Neuronal stem cell (in vitro differentiated cells): ENCODE data around the gene PEX14.
A peak's percentile ranks its signal among the peaks of the same experiment; 100 is the strongest.

Experiments used
- DNase-seq: peaks from one replicate; pipeline ENCODE4 v3.0.0-alpha.2; 2013; ENCODE audit warnings: low spot score
- H2AFZ ChIP-seq: one replicate; pipeline ENCODE4 v1.6.1; 2013; ENCODE audit warnings: mild to moderate bottlenecking, low read length, inconsistent platforms
- H2AK5ac ChIP-seq: 2 replicates; pipeline ENCODE4 v1.6.1; 2013; ENCODE audit warnings: low read depth, mild to moderate bottlenecking, inconsistent platforms, low read length, moderate library complexity, mixed read lengths
- H2BK120ac ChIP-seq: 2 replicates; pipeline ENCODE4 v1.6.1; 2013; ENCODE audit warnings: low read depth, mild to moderate bottlenecking, inconsistent platforms, low read length, moderate library complexity, mixed read lengths
- H2BK12ac ChIP-seq: one replicate; pipeline ENCODE4 v1.6.1; 2013; ENCODE audit warnings: low read length, inconsistent platforms
- H2BK15ac ChIP-seq: 2 replicates; pipeline ENCODE4 v1.6.1; 2013; ENCODE audit warnings: mild to moderate bottlenecking, low read length, inconsistent platforms, mixed read lengths
- H2BK5ac ChIP-seq: one replicate; pipeline ENCODE4 v1.6.1; 2013; ENCODE audit warnings: inconsistent platforms, mild to moderate bottlenecking, low read length, moderate library complexity
- H3K14ac ChIP-seq: one replicate; pipeline ENCODE4 v1.6.1; 2013; ENCODE audit warnings: low read length, inconsistent platforms
- H3K18ac ChIP-seq: 2 replicates; pipeline ENCODE4 v1.6.1; 2013; ENCODE audit warnings: low read length, inconsistent platforms
- H3K23ac ChIP-seq: 2 replicates; pipeline ENCODE4 v1.6.1; 2013; ENCODE audit warnings: low read depth, mild to moderate bottlenecking, mixed read lengths, low read length, inconsistent platforms; ENCODE audit not compliant: poor library complexity
- H3K27ac ChIP-seq: replicated peaks from 3 replicates; pipeline ENCODE4 v1.5.1; 2013; ENCODE audit warnings: low read length, inconsistent platforms
- H3K27me3 ChIP-seq, 3 experiments: 2 replicates each; pipeline ENCODE4 v1.6.1; 2013; ENCODE audit warnings: low read length in 3 of 3, mild to moderate bottlenecking in 2 of 3, inconsistent platforms in 1 of 3, low read depth in 1 of 3, mixed read lengths in 1 of 3, moderate library complexity in 1 of 3; ENCODE audit not compliant: control insufficient read depth in 3 of 3, insufficient read depth in 3 of 3
- H3K36me3 ChIP-seq, 2 donors: replicated peaks in 1 of 2; 2 replicates each; pipeline ENCODE4 v1.6.1; 2013; ENCODE audit warnings: low read length in 2 of 2; ENCODE audit not compliant: control insufficient read depth in 2 of 2, insufficient read depth in 2 of 2
- H3K4ac ChIP-seq: 2 replicates; pipeline ENCODE4 v1.6.1; 2013; ENCODE audit warnings: inconsistent platforms, mild to moderate bottlenecking, low read length, moderate library complexity
- H3K4me1 ChIP-seq, 2 donors: 1 replicate in 1 of 2; 2 replicates in 1 of 2; pipeline ENCODE4 v1.6.1; 2013; ENCODE audit warnings: low read length in 2 of 2, low read depth in 1 of 2; ENCODE audit not compliant: control insufficient read depth in 2 of 2, insufficient read depth in 1 of 2
- H3K4me2 ChIP-seq: one replicate; pipeline ENCODE4 v1.6.1; 2013; ENCODE audit warnings: mild to moderate bottlenecking, low read length, inconsistent platforms; ENCODE audit not compliant: insufficient read depth, poor library complexity, severe bottlenecking
- H3K4me3 ChIP-seq, 2 donors: 2 replicates each; pipeline ENCODE4 v1.5.1; 2013; ENCODE audit warnings: low read length in 2 of 2, mild to moderate bottlenecking in 2 of 2, inconsistent platforms in 1 of 2, moderate library complexity in 1 of 2
- H3K79me1 ChIP-seq: one replicate; pipeline ENCODE4 v1.6.1; 2013; ENCODE audit warnings: low read depth, mild to moderate bottlenecking, inconsistent platforms, low read length, moderate library complexity
- H3K9ac ChIP-seq: one replicate; pipeline ENCODE4 v1.6.1; 2013; ENCODE audit warnings: mild to moderate bottlenecking, low read depth, low read length, inconsistent platforms; ENCODE audit not compliant: poor library complexity
- H3K9me3 ChIP-seq, 2 donors: replicated peaks in 1 of 2; 2 replicates each; pipeline versions ENCODE3 to v1.6.1; 2013; ENCODE audit warnings: low read length in 2 of 2, mild to moderate bottlenecking in 2 of 2, inconsistent platforms in 1 of 2, low read depth in 1 of 2, mixed read lengths in 1 of 2, moderate library complexity in 1 of 2; ENCODE audit not compliant: control insufficient read depth in 2 of 2, insufficient read depth in 1 of 2
- H4K8ac ChIP-seq: one replicate; pipeline ENCODE4 v1.6.1; 2013; ENCODE audit warnings: low read depth, mild to moderate bottlenecking, inconsistent platforms, low read length, moderate library complexity
- H4K91ac ChIP-seq: one replicate; pipeline ENCODE4 v1.6.1; 2013; ENCODE audit warnings: low read length, low read depth, mild to moderate bottlenecking, inconsistent platforms; ENCODE audit not compliant: poor library complexity
- WGBS, 2 donors: extraction: QIAGEN DNeasy Blood & Tissue Kit; methylation state at CpG; one replicate each; pipeline ENCODE4 v1.1.7; 2013; ENCODE audit warnings: missing lambda C conversion rate in 2 of 2, mixed read lengths in 1 of 2; ENCODE audit not compliant: insufficient read length in 2 of 2, insufficient replicate concordance in 1 of 2; ENCODE audit errors: extremely low coverage in 2 of 2; 5-methylcytosine and 5-hydroxymethylcytosine counted together

PEX14 gene

DNA sequence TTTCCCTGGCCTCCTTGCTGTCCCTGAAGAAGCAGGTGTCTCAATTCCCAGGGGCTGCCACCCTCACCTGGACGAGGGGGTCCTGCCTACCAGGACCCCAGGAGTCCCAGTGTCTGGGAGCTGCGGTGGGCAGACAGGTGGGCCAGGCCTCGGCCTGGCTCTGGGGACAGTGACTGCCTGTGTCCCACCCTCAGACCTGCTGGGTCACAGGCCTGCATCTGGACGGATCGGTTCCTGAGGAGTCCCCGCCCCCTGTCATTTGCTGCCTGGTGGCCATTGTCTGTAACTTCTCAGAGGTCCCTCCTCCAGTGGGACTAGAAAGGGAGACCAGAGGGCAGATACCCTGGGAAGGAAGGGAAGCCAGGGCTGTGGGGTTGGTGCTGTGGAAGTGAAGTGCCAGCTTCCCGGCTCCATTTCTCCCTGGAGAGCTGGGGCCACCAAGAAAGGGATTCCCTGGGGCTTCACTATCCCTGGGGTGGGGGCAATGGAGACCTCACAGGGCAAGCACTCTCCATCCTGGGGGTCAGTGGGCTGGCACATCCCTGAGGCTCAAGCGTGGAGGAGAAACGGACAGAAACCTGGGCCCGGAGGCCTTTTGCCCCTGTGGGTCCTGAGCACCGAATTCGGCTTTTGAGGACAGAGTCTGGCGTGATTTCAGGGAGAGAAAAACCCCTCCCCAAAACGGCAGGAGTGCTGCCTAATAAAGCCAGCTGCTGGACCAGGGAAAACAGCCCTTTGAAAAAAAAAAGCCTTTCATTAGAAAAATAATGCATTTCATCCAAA lies 157.3 kb downstream of the PEX14 start:
- H3K4ac ChIP-seq, result no peak overlapping the region
- peak overlapping the region; percentile 72 for H3K18ac ChIP-seq
- peaks cover 11 to 22% of the 10 kb centered on the region in 2 donors for H3K4me1 ChIP-seq
- peak overlapping the region; percentile 47 for H3K14ac ChIP-seq
- peaks cover 0 to 5% of the 10 kb centered on the region in 2 donors for H3K36me3 ChIP-seq
- H3K27ac ChIP-seq, result peak overlapping the region; percentile 43
- H2AK5ac ChIP-seq, result no peak overlapping the region
- WGBS, 2 donors, result no CpG with 5 or more reads among the region's 14 CpGs
- H3K23ac ChIP-seq, result no peak overlapping the region
- no peak overlapping the region for H2BK5ac ChIP-seq
- H2BK15ac ChIP-seq, result no peak overlapping the region
- no peak overlapping the region for H4K8ac ChIP-seq
- no peak overlapping the region for H3K4me3 ChIP-seq
- no peak overlapping the region for H2BK12ac ChIP-seq
- no peak overlapping the region for H2BK120ac ChIP-seq
- DNase-seq, result peak; percentile 44
- peaks cover 4% of the 10 kb centered on the region for H3K79me1 ChIP-seq
- H4K91ac ChIP-seq, result no peak overlapping the region
- no peaks in the 10 kb centered on the region for H3K27me3 ChIP-seq
- H2AFZ ChIP-seq, result no peak overlapping the region
- H3K9me3 ChIP-seq, result no peaks in the 10 kb centered on the region
- peak overlapping the region; percentile 57 for H3K9ac ChIP-seq
- H3K4me2 ChIP-seq, result peak overlapping the region; percentile 41

- H3K4ac ChIP-seq, result no peak overlapping the region
- peak overlapping the region; percentile 47 for H2BK120ac ChIP-seq
- H3K9ac ChIP-seq, result no peak overlapping the region
- H3K23ac ChIP-seq, result no peak overlapping the region
- H3K18ac ChIP-seq, result peak overlapping the region; percentile 77
- H3K27me3 ChIP-seq, result peaks cover 0 to 2% (median 0%) of the 10 kb centered on the region in 3 experiments
- no CpG with 5 or more reads among the region's 14 CpGs for WGBS, 2 donors
- H4K91ac ChIP-seq, result no peak overlapping the region
- peak overlapping the region; percentile 14 for H2AK5ac ChIP-seq
- H3K14ac ChIP-seq, result peak overlapping the region; percentile 63
- no peak for DNase-seq
- H3K79me1 ChIP-seq, result peaks cover 4% of the 10 kb centered on the region
- no peak overlapping the region for H4K8ac ChIP-seq
- peaks cover 0 to 5% of the 10 kb centered on the region in 2 donors for H3K36me3 ChIP-seq
- no peak overlapping the region for H3K4me3 ChIP-seq
- no peaks in the 10 kb centered on the region for H3K9me3 ChIP-seq
- peaks cover 11 to 22% of the 10 kb centered on the region in 2 donors for H3K4me1 ChIP-seq
- H2BK12ac ChIP-seq, result no peak overlapping the region
- no peak overlapping the region for H2BK5ac ChIP-seq
- H3K4me2 ChIP-seq, result no peak overlapping the region
- no peak overlapping the region for H3K27ac ChIP-seq
- no peak overlapping the region for H2BK15ac ChIP-seq
- H2AFZ ChIP-seq, result no peak overlapping the region
Observed at GRCh38 chr1:10632691-10633090, 157.9 kb downstream of the PEX14 start.

DNA sequence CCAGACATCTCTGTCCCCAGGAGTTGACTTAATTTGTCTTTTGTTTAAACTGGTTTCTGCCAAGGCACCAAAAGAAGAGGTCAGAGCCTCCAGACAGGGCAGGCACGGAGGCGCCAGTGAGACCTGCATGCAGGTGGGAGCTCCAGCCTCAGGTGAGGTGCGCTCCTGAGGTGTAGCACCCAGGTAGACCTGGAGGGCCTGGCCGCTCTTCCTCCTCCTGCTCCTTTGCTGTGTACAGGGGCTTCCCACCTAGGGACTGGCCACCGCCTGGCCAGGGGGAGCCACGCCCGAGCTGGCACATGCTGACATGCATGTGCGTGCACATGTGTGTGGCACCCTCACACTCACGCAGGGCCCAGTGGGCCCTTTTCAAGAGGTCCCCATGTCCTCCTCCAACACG lies 158.7 kb downstream of the PEX14 start:
- Histone ChIP-seq H3K27ac (no peak overlapping the region), H3K18ac (peak overlapping the region; percentile 44), H3K14ac (peak overlapping the region; percentile 63), H3K79me1 (peaks cover 2% of the 10 kb centered on the region), H3K9me3 (no peaks in the 10 kb centered on the region), H2BK5ac (no peak overlapping the region), H3K9ac (no peak overlapping the region), H2BK15ac (peak overlapping the region; percentile 38), H2BK12ac (no peak overlapping the region), H2AK5ac (peak overlapping the region; percentile 73), H3K23ac (peak overlapping the region; percentile 86), H4K91ac (no peak overlapping the region), H2AFZ (no peak overlapping the region), H2BK120ac (peak overlapping the region; percentile 47), H4K8ac (no peak overlapping the region), H3K36me3 (peaks cover 0 to 5% of the 10 kb centered on the region in 2 donors), H3K27me3 (peaks cover 0 to 8% (median 0%) of the 10 kb centered on the region in 3 experiments), H3K4me2 (no peak overlapping the region), H3K4me3 (no peak overlapping the region), H3K4me1 (peaks cover 11 to 24% of the 10 kb centered on the region in 2 donors), H3K4ac (no peak overlapping the region)
- WGBS, 2 donors, result no CpG with 5 or more reads among the region's 10 CpGs
- no peak for DNase-seq

DNA sequence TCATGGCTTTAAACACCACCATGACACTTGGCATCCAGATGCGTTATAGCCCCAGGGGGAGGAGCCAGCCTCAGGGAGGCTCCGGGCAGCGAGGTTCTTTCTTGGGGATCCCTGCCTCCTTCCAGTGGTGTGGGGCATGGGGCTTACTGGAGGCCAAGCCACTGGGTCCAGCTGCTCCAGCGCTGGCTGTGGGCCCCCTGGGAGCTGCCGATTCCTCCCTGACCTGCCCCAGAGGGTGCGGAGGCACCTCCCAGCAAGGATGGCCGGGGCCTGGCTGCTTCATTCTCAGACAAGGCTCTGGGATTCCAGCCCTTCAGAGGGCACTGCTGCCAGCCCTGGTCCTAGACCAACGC lies 159.3 kb downstream of the PEX14 start:
- H3K4ac ChIP-seq, result no peak overlapping the region
- H4K8ac ChIP-seq, result peak overlapping the region; percentile 17
- no peaks in the 10 kb centered on the region for H3K79me1 ChIP-seq
- peaks cover 0 to 14% (median 0%) of the 10 kb centered on the region in 3 experiments for H3K27me3 ChIP-seq
- H3K4me2 ChIP-seq, result no peak overlapping the region
- no peak for DNase-seq
- no peak overlapping the region for H2AFZ ChIP-seq
- no peak overlapping the region for H3K9ac ChIP-seq
- no peak overlapping the region for H3K23ac ChIP-seq
- H2BK5ac ChIP-seq, result peak overlapping the region; percentile 66
- H3K36me3 ChIP-seq, result peaks cover 0 to 5% of the 10 kb centered on the region in 2 donors
- H2AK5ac ChIP-seq, result peak overlapping the region; percentile 96
- H4K91ac ChIP-seq, result no peak overlapping the region
- H3K4me3 ChIP-seq, result no peak overlapping the region
- H3K9me3 ChIP-seq, result no peaks in the 10 kb centered on the region
- H3K27ac ChIP-seq, result no peak overlapping the region
- no peak overlapping the region for H2BK12ac ChIP-seq
- no peak overlapping the region for H2BK120ac ChIP-seq
- no CpG with 5 or more reads among the region's 8 CpGs for WGBS, 2 donors
- peaks cover 11 to 24% of the 10 kb centered on the region in 2 donors for H3K4me1 ChIP-seq
- peak overlapping the region; percentile 89 for H3K18ac ChIP-seq
- H2BK15ac ChIP-seq, result no peak overlapping the region
- H3K14ac ChIP-seq, result peak overlapping the region; percentile 89
